CD14-positive monocyte (primary cell): ENCODE data around the gene ALKAL2. TPM values are rescaled to one million over a fixed set of nuclear protein-coding genes. Genes with fewer than 3 reads are reported as not detected.

ENCODE experiments used
- DNase-seq, 3 donors: peaks; one replicate each; pipeline ENCODE4 v3.0.0-alpha.2; 2011 to 2022
- H2AFZ ChIP-seq: 2 replicates; pipeline ENCODE4 v1.6.0; 2012; ENCODE audit warnings: mild to moderate bottlenecking, low read depth, low read length, inconsistent platforms; ENCODE audit not compliant: insufficient read depth, poor library complexity, severe bottlenecking
- H3K27ac ChIP-seq, 2 donors: 1 replicate in 1 of 2; 2 replicates in 1 of 2; pipeline ENCODE4 v1.5.1; 2012 to 2013; ENCODE audit warnings: low read length in 2 of 2, control low read depth in 1 of 2, inconsistent platforms in 1 of 2, low read depth in 1 of 2, mild to moderate bottlenecking in 1 of 2
- H3K27me3 ChIP-seq, 2 donors: one replicate each; pipeline versions ENCODE4 v1.6.0 to v1.6.1; 2011 to 2013; ENCODE audit warnings: low read length in 2 of 2; ENCODE audit not compliant: control insufficient read depth in 2 of 2, insufficient read depth in 2 of 2
- H3K36me3 ChIP-seq, 2 donors: replicated peaks in 1 of 2; 1 replicate in 1 of 2; 2 replicates in 1 of 2; pipeline versions ENCODE4 v1.5.1 to v1.6.1; 2012 to 2013; ENCODE audit warnings: low read length in 2 of 2, control low read depth in 1 of 2, inconsistent platforms in 1 of 2, mild to moderate bottlenecking in 1 of 2; ENCODE audit not compliant: insufficient read depth in 2 of 2, control insufficient read depth in 1 of 2
- H3K4me1 ChIP-seq, 2 donors: 1 replicate in 1 of 2; 2 replicates in 1 of 2; pipeline versions ENCODE4 v1.5.1 to v1.6.1; 2012 to 2013; ENCODE audit warnings: low read length in 2 of 2, control low read depth in 1 of 2, inconsistent platforms in 1 of 2, mild to moderate bottlenecking in 1 of 2, moderate library complexity in 1 of 2; ENCODE audit not compliant: insufficient read depth in 2 of 2, control insufficient read depth in 1 of 2
- H3K4me2 ChIP-seq: replicated peaks from 2 replicates; pipeline ENCODE3; 2012; ENCODE audit warnings: low read length, moderate library complexity, mild to moderate bottlenecking; ENCODE audit not compliant: poor library complexity, severe bottlenecking; ENCODE audit errors: extremely low read depth
- H3K4me3 ChIP-seq, 3 experiments: fragments of 200-600 bp in 1 of 3; sonication (generic) in 1 of 3; replicated peaks in 1 of 3; 1 replicate in 2 of 3; 2 replicates in 1 of 3; pipeline ENCODE4 v1.5.1; 2011 to 2013; ENCODE audit warnings: low read length in 3 of 3, mild to moderate bottlenecking in 3 of 3, control low read depth in 2 of 3, low read depth in 2 of 3, inconsistent platforms in 1 of 3, moderate library complexity in 1 of 3
- H3K79me2 ChIP-seq: 2 replicates; pipeline ENCODE4 v1.6.0; 2012; ENCODE audit warnings: mild to moderate bottlenecking, control low read depth, inconsistent platforms, low read length, moderate library complexity; ENCODE audit not compliant: insufficient read depth
- H3K9ac ChIP-seq: 2 replicates; pipeline ENCODE4 v1.6.0; 2017; ENCODE audit warnings: low read length, mild to moderate bottlenecking; ENCODE audit not compliant: insufficient read depth, poor library complexity, severe bottlenecking
- H3K9me3 ChIP-seq, 2 donors: replicated peaks in 1 of 2; 1 replicate in 1 of 2; 2 replicates in 1 of 2; pipeline versions ENCODE4 v1.5.1 to v1.6.1; 2012 to 2013; ENCODE audit warnings: low read length in 2 of 2, control low read depth in 1 of 2; ENCODE audit not compliant: control insufficient read depth in 1 of 2, insufficient read depth in 1 of 2
- H4K20me1 ChIP-seq: 2 replicates; pipeline ENCODE4 v1.6.0; 2012; ENCODE audit warnings: mild to moderate bottlenecking, low read length, control low read depth, moderate library complexity; ENCODE audit not compliant: insufficient read depth
- H3K27ac Mint-ChIP-seq, 7 donors: one replicate each; pipeline ENCODE4 v1.8.0; 2020; ENCODE audit warnings: mild to moderate bottlenecking in 7 of 7, mixed read lengths in 7 of 7, moderate library complexity in 6 of 7, inconsistent platforms in 2 of 7
- H3K27me3 Mint-ChIP-seq, 3 donors: one replicate each; pipeline ENCODE4 v1.8.0; 2021 to 2022; ENCODE audit warnings: low read depth in 3 of 3, mild to moderate bottlenecking in 3 of 3, mixed read lengths in 3 of 3, moderate library complexity in 3 of 3, inconsistent platforms in 1 of 3
- H3K36me3 Mint-ChIP-seq, 2 donors: one replicate each; pipeline ENCODE4 v1.8.0; 2020; ENCODE audit warnings: mixed read lengths in 2 of 2, inconsistent platforms in 1 of 2, mild to moderate bottlenecking in 1 of 2
- H3K4me1 Mint-ChIP-seq: one replicate; pipeline ENCODE4 v1.8.0; 2020; ENCODE audit warnings: mild to moderate bottlenecking, mixed read lengths
- H3K4me3 Mint-ChIP-seq, 2 donors: one replicate each; pipeline ENCODE4 v1.8.0; 2020; ENCODE audit warnings: mild to moderate bottlenecking in 2 of 2, mixed read lengths in 2 of 2, moderate library complexity in 1 of 2
- H3K9me3 Mint-ChIP-seq, 7 donors: one replicate each; pipeline ENCODE4 v1.8.0; 2020 to 2022; ENCODE audit warnings: mixed read lengths in 7 of 7, mild to moderate bottlenecking in 6 of 7, moderate library complexity in 6 of 7, inconsistent platforms in 2 of 7
- CTCF ChIP-seq: fragments of 200-600 bp; IDR thresholded peaks from one replicate; pipeline ENCODE4 v1.8.0; 2022; ENCODE audit warnings: antibody characterized with exemption, mild to moderate bottlenecking
- whole genome bisulfite sequencing: methylation state at CpG from one replicate; pipeline ENCODE4 v1.1.5; 2013; ENCODE audit warnings: missing lambda C conversion rate; ENCODE audit not compliant: insufficient coverage; 5-methylcytosine and 5-hydroxymethylcytosine counted together
- intact Hi-C, 2 donors: fragments of 100-400 bp; cut with micrococcal nuclease; formaldehyde crosslinking; loops; one replicate each; pipeline versions ENCODE4 v1.15.0 to v1.15.1; 2023
- polyA plus RNA-seq, 3 donors: library from polyadenylated mRNA; depleted of rRNA in 1 of 3; unstranded in 2 of 3; stranded (reverse) in 1 of 3; fragments of 300-500 nt in 2 of 3; fragments of >200 nt in 1 of 3; fragmentation: Illumina TruSeq in 2 of 3; gene quantifications; 1 replicate in 2 of 3; 2 replicates in 1 of 3; pipeline ENCODE4 v1.2.3, GENCODE V29; 2012 to 2021

Gene ALKAL2
- polyA plus RNA-seq, 3 donors: not detected

DNA sequence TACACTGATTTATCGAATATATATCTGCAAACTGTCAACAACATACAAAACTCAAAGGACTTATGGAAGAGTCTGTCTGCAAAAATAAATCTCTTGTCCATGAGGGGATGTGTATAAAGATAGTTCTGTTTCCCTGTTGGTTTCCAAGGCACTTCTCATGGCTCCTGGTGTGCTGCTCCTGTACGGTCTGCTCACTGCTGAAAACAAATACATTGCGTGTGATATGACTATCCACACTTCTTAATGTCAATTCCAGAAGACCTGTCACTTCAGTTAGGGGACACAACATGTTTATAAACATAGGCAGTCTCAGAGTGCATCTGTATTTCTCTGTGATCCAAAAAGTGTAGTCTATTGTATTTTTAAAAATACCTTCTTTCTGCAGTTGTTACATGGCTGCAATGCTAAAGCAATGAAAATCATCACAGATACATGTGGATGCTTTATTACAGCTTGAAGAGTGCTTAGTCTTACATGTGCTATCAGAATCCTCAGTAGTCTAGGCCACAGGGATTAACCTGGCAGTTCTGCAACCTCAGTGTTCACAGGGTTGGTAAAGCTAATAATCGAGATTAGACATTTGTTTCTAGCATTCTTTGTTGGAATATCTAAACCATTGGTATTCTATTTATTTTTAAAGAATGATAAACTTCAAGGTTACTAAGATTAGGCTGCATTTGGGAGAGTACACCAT, 7.8 kb downstream of the ALKAL2 start:
- H3K27ac Mint-ChIP-seq: no peak overlapping the region
- H3K27me3 ChIP-seq: peaks cover 0 to 6% of the 10 kb centered on the region in 2 donors

GRCh38 chr2:279366-279765, 8.5 kb downstream of the ALKAL2 start:
- no peak overlapping the region for H3K27ac Mint-ChIP-seq
- no CpG with 5 or more reads among the region's 4 CpGs for WGBS

More for the DNA sequence above, 7.8 kb downstream of the ALKAL2 start:
- Histone ChIP-seq H3K4me3 (no peak overlapping the region), H3K79me2 (peaks cover 8% of the 10 kb centered on the region), H3K4me1 (no peaks in the 10 kb centered on the region), H3K36me3 (peaks cover 64 to 71% of the 10 kb centered on the region in 2 donors), H3K27ac (no peak overlapping the region), H3K9ac (no peak overlapping the region), H3K4me2 (no peak overlapping the region), H3K9me3 (no peaks in the 10 kb centered on the region), H4K20me1 (peaks cover 13% of the 10 kb centered on the region), H2AFZ (no peak overlapping the region)
- intact Hi-C loops: no loop called here
- no peak for DNase-seq
- H3K4me3 Mint-ChIP-seq: no peak overlapping the region
- peaks cover 4% of the 10 kb centered on the region for H3K4me1 Mint-ChIP-seq
- 100% methylated on average over 2 of the region's 4 CpGs for WGBS
- no peaks in the 10 kb centered on the region for H3K9me3 Mint-ChIP-seq
- TF ChIP-seq CTCF: no peak
- H3K27me3 Mint-ChIP-seq: peaks cover 0 to 4% (median under 1%) of the 10 kb centered on the region in 3 donors
- H3K36me3 Mint-ChIP-seq: peaks cover 69 to 70% of the 10 kb centered on the region in 2 donors

More at GRCh38 chr2:279366-279765, 8.5 kb downstream of the ALKAL2 start:
- no peak for DNase-seq
- Histone ChIP-seq H3K27me3 (no peaks in the 10 kb centered on the region), H2AFZ (no peak overlapping the region), H3K27ac (no peak overlapping the region), H4K20me1 (peaks cover 18% of the 10 kb centered on the region), H3K4me3 (no peak overlapping the region), H3K79me2 (peaks cover 11% of the 10 kb centered on the region), H3K4me1 (no peaks in the 10 kb centered on the region), H3K4me2 (no peak overlapping the region), H3K9ac (no peak overlapping the region), H3K9me3 (no peaks in the 10 kb centered on the region), H3K36me3 (peaks cover 67 to 79% of the 10 kb centered on the region in 2 donors)
- intact Hi-C loops: no loop called here
- TF ChIP-seq CTCF: no peak
- Mint-ChIP-seq H3K27me3 (peaks cover 0 to under 1% (median 0%) of the 10 kb centered on the region in 3 donors), H3K4me1 (peaks cover 4% of the 10 kb centered on the region), H3K36me3 (peaks cover 73 to 74% of the 10 kb centered on the region in 2 donors), H3K4me3 (no peak overlapping the region), H3K9me3 (no peaks in the 10 kb centered on the region)
